ENCODE measurements around the gene CLEC2L.

- TF ChIP-seq CTCF (IDR thresholded peaks at IDR 0.05) (no peak), POLR2A (IDR thresholded peaks at IDR 0.05) (no peak)
Observed at GRCh38 chr7:139562491-139562890, 39.0 kb downstream of the CLEC2L start.
